B cell (primary cell): Measurements from ENCODE around the gene SMKR1. TPM values are rescaled to one million over a fixed set of nuclear protein-coding genes. Genes with fewer than 3 reads are reported as not detected.

Experiments used
- ATAC-seq: fragments of 200-7000 bp; cut with Tn5 transposase; one replicate; pipeline ENCODE4 v1.10.0; 2021; ENCODE audit warnings: low read depth, mild to moderate bottlenecking, moderate number of reproducible peaks, moderate library complexity
- CTCF ChIA-PET: fragments of 350-600 bp; sonication (Branson Sonifier 250); formaldehyde crosslinking; loops from one replicate; lab custom pipeline; 2021; ENCODE audit warnings: antibody characterized with exemption, inconsistent platforms; lab: Charles Lee
- POLR2A ChIA-PET: fragments of 350-600 bp; sonication (Branson Sonifier 250); formaldehyde crosslinking; loops from one replicate; lab custom pipeline; 2021; ENCODE audit warnings: antibody characterized with exemption; lab: Charles Lee
- DNase-seq: peaks from one replicate; pipeline ENCODE4 v3.0.0; 2013
- H2AFZ ChIP-seq: 2 replicates; pipeline ENCODE4 v1.6.1; 2012; ENCODE audit warnings: mild to moderate bottlenecking, low read depth, low read length; ENCODE audit not compliant: insufficient read depth, poor library complexity, severe bottlenecking
- H3K27ac ChIP-seq, 2 donors: 1 replicate in 1 of 2; 2 replicates in 1 of 2; pipeline ENCODE4 v1.5.1; 2012 to 2013; ENCODE audit warnings: low read length in 2 of 2, mild to moderate bottlenecking in 2 of 2, moderate library complexity in 1 of 2
- H3K27me3 ChIP-seq, 4 experiments: fragments of 200-600 bp in 1 of 4; sonication (generic) in 1 of 4; replicated peaks in 1 of 4; 1 replicate in 2 of 4; 2 replicates in 2 of 4; pipeline versions ENCODE4 v1.6.1 to v1.7.0; 2013 to 2016; ENCODE audit warnings: low read length in 3 of 4, mild to moderate bottlenecking in 2 of 4, mixed read lengths in 1 of 4, moderate library complexity in 1 of 4; ENCODE audit not compliant: insufficient read depth in 4 of 4, control insufficient read depth in 3 of 4; ENCODE audit errors: control extremely low read depth in 1 of 4
- H3K36me3 ChIP-seq, 2 experiments: replicated peaks in 1 of 2; 1 replicate in 1 of 2; 2 replicates in 1 of 2; pipeline versions ENCODE4 v1.6.1 to v1.7.1; 2013; ENCODE audit warnings: low read length in 1 of 2; ENCODE audit not compliant: insufficient read depth in 2 of 2, control insufficient read depth in 1 of 2; ENCODE audit errors: control extremely low read depth in 1 of 2, extremely low read depth in 1 of 2
- H3K4me1 ChIP-seq, 2 donors: fragments of 200-600 bp in 1 of 2; sonication (generic) in 1 of 2; 1 replicate in 1 of 2; 2 replicates in 1 of 2; pipeline versions ENCODE4 v1.5.1 to v1.6.1; 2013 to 2017; ENCODE audit warnings: low read length in 2 of 2; ENCODE audit not compliant: control insufficient read depth in 2 of 2, insufficient read depth in 2 of 2
- H3K4me2 ChIP-seq: replicated peaks from 2 replicates; pipeline ENCODE3; 2012; ENCODE audit warnings: mild to moderate bottlenecking, low read depth, low read length; ENCODE audit not compliant: poor library complexity, severe bottlenecking
- H3K4me3 ChIP-seq, 5 experiments: fragments of 200-600 bp in 1 of 5; sonication (generic) in 1 of 5; 1 replicate in 3 of 5; 2 replicates in 2 of 5; pipeline versions ENCODE4 v1.5.1 to v1.7.0; 2011 to 2016; ENCODE audit warnings: low read length in 4 of 5, mild to moderate bottlenecking in 4 of 5, low read depth in 2 of 5, control low read depth in 1 of 5, moderate library complexity in 1 of 5; ENCODE audit not compliant: insufficient read depth in 1 of 5; ENCODE audit errors: control extremely low read depth in 1 of 5, extremely low read depth in 1 of 5
- H3K79me2 ChIP-seq: fragments of 200-600 bp; sonication (generic); one replicate; pipeline ENCODE4 v1.6.0; 2016; ENCODE audit warnings: low read length; ENCODE audit not compliant: control insufficient read depth, insufficient read depth
- H3K9ac ChIP-seq: fragments of 200-600 bp; sonication (generic); 2 replicates; pipeline ENCODE4 v1.6.1; 2017; ENCODE audit warnings: mild to moderate bottlenecking, low read length, moderate library complexity
- H3K9me3 ChIP-seq, 3 donors: one replicate each; pipeline versions ENCODE4 v1.6.1 to v1.7.1; 2013; ENCODE audit warnings: low read length in 2 of 3; ENCODE audit not compliant: control insufficient read depth in 2 of 3, insufficient read depth in 1 of 3; ENCODE audit errors: control extremely low read depth in 1 of 3
- H4K20me1 ChIP-seq: 2 replicates; pipeline ENCODE4 v1.6.0; 2012; ENCODE audit warnings: mild to moderate bottlenecking, low read length; ENCODE audit not compliant: insufficient read depth, control insufficient read depth, poor library complexity, severe bottlenecking
- H3K27ac Mint-ChIP-seq: one replicate; pipeline ENCODE4 v1.8.0; 2021; ENCODE audit warnings: mixed read lengths
- H3K27me3 Mint-ChIP-seq: one replicate; pipeline ENCODE4 v1.8.0; 2021; ENCODE audit warnings: mixed read lengths
- H3K4me1 Mint-ChIP-seq: one replicate; pipeline ENCODE4 v1.8.0; 2021; ENCODE audit warnings: mixed read lengths
- H3K4me3 Mint-ChIP-seq: one replicate; pipeline ENCODE4 v1.8.0; 2021; ENCODE audit warnings: mixed read lengths
- H3K9me3 Mint-ChIP-seq: one replicate; pipeline ENCODE4 v1.8.0; 2022; ENCODE audit warnings: mixed read lengths; ENCODE audit not compliant: insufficient read depth
- EZH2 ChIP-seq: IDR thresholded peaks from 2 replicates; pipeline ENCODE4 v1.6.1; 2012; ENCODE audit warnings: borderline replicate concordance, low read depth, mild to moderate bottlenecking, moderate library complexity, low read length; ENCODE audit not compliant: insufficient read depth, poor library complexity, severe bottlenecking
- WGBS: methylation state at CpG from one replicate; pipeline ENCODE4 v1.1.5; 2013; ENCODE audit warnings: missing lambda C conversion rate; ENCODE audit not compliant: insufficient coverage; 5-methylcytosine and 5-hydroxymethylcytosine counted together
- intact Hi-C: fragments of 100-400 bp; cut with micrococcal nuclease; formaldehyde crosslinking; loops from one replicate; pipeline ENCODE4 v1.10.0; 2022
- polyA minus RNA-seq: library from RNA; depleted of rRNA, polyadenylated mRNA; stranded (reverse); fragments of >200 nt; gene quantifications from 2 replicates; pipeline ENCODE4 v1.2.3, GENCODE V29; 2012
- polyA plus RNA-seq: library from polyadenylated mRNA; depleted of rRNA; stranded (reverse); fragments of >200 nt; gene quantifications from 2 replicates; pipeline ENCODE4 v1.2.3, GENCODE V29; 2012
- total RNA-seq, 2 donors: library from RNA; stranded (reverse); fragments of 120-200 nt in 1 of 2; gene quantifications; 1 replicate in 1 of 2; 2 replicates in 1 of 2; pipeline versions ENCODE4 v1.2.3 to v1.2.4, GENCODE V29; 2013 to 2022
- TF ChIP-seq, protein P1 (sequence below): fragments of 200-600 bp; IDR thresholded peaks from one replicate; pipeline ENCODE4 v1.8.0; 2022; ENCODE audit warnings: antibody characterized with exemption, mild to moderate bottlenecking

SMKR1 gene
- 2.9 and 3.8 TPM in 2 replicates for total RNA-seq
- 1.6 TPM for total RNA-seq (2013)
- polyA plus RNA-seq = 0.58 and 0.66 TPM in 2 replicates
- 0.43 and 0.77 TPM in 2 replicates for polyA minus RNA-seq

DNA sequence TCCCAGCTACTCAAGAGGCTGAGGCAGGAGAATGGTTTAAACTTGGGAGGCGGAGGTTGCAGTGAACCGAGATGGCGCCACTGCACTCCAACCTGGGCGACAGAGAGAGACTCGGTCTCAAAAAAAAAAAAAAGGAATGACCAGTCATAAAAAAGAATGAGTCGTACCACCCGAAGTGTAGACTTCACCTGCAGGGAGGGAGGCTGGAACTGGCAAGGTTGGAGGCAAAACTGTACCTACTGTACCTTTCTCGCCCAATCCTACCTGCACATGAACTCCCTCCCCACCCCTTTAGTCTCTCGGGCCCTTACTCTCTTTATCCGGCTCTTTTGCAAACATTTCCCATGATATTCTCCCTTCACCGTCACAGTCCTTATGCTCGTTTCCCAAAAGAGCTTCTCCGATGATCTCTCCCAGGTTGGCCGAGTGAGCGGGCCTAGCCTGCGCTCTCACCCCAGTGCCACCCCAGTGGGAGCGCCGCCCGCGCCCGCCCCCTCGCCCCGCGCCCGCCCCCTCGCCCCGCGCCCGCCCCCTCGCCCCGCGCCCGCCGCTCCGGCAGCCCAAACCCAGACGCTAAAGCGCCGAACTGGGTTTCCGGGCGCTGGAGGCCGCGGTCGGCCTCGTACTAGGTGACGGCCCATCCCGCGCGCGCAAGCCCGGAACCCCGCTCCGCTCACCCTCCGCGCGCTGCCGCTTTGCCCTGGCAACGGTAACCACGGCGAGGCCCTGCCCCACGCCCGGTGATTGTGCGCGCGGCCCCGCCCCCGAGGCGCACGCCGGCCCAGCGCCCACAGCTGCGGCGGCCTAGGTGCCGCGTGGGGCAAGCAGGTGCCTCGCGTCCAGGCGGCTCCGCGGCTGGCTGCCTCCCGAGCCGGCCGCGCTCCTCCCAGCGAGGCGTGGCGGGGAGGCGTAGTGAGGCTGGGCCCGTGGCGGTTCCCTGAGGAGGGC is at the start of gene SMKR1:
SMKR1 (plus strand) TSS at position 772 of the 948 bp plus-strand sequence. CDS start 294 bp downstream, outside the sequence.
- Histone ChIP-seq H3K27ac (peak within 1 kb of the TSS; percentile 72), H3K9me3 (no peaks in the 10 kb centered on the region), H4K20me1 (no peaks in the 10 kb centered on the region), H3K4me2 (peak within 1 kb of the TSS; percentile 96), H3K27me3 (no peaks in the 10 kb centered on the region), H3K4me1 (peaks cover 14 to 32% of the 10 kb centered on the region in 2 donors), H3K4me3 (peak within 1 kb of the TSS; percentile 54 to 77 (median 66)), H2AFZ (peak within 1 kb of the TSS; percentile 90), H3K36me3 (no peaks in the 10 kb centered on the region), H3K79me2 (no peaks in the 10 kb centered on the region), H3K9ac (peak within 1 kb of the TSS; percentile 87)
- peak; percentile 98 for DNase-seq
- Mint-ChIP-seq H3K27me3 (no peaks in the 10 kb centered on the region), H3K27ac (peak within 1 kb of the TSS; percentile 89), H3K9me3 (no peaks in the 10 kb centered on the region), H3K4me3 (peak within 1 kb of the TSS; percentile 90), H3K4me1 (peaks cover 22% of the 10 kb centered on the region)
- TF ChIP-seq EZH2 = no peak
- TF ChIP-seq, protein P1, sequence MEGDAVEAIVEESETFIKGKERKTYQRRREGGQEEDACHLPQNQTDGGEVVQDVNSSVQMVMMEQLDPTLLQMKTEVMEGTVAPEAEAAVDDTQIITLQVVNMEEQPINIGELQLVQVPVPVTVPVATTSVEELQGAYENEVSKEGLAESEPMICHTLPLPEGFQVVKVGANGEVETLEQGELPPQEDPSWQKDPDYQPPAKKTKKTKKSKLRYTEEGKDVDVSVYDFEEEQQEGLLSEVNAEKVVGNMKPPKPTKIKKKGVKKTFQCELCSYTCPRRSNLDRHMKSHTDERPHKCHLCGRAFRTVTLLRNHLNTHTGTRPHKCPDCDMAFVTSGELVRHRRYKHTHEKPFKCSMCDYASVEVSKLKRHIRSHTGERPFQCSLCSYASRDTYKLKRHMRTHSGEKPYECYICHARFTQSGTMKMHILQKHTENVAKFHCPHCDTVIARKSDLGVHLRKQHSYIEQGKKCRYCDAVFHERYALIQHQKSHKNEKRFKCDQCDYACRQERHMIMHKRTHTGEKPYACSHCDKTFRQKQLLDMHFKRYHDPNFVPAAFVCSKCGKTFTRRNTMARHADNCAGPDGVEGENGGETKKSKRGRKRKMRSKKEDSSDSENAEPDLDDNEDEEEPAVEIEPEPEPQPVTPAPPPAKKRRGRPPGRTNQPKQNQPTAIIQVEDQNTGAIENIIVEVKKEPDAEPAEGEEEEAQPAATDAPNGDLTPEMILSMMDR = no peak
- peak; percentile 89 for ATAC-seq
- ChIA-PET POLR2A (interaction anchor here (0.7 kb wide), 1 partner anchor 290 kb away, joined by 3 read pairs; no protein-coding TSS in a partner anchor), CTCF (interaction anchor here (1.0 kb wide), 1 partner anchor 15 kb away, joined by 3 read pairs; no protein-coding TSS in a partner anchor)
- WGBS = 6% methylated on average over 74 of the region's 89 CpGs
- intact Hi-C loops = loop anchor here (1.0 to 5.0 kb wide), 7 partner anchors 8 to 1850 kb away; partner anchors contain the start of genes ATP6V1F, NRF1, SND1 and STRIP2
